GM12878 (cell line): ENCODE measurements around the gene KIF18A.

Experiments
- CTCF ChIP-seq, 3 experiments: IDR thresholded peaks in 2 of 3; conservative IDR thresholded peaks in 1 of 3; 2 replicates each; pipeline ENCODE4 v1.5.1; 2011; ENCODE audit warnings: low read depth in 3 of 3, low read length in 3 of 3, mild to moderate bottlenecking in 3 of 3, control low read depth in 2 of 3, moderate library complexity in 2 of 3, inconsistent platforms in 1 of 3, mixed read lengths in 1 of 3; ENCODE audit not compliant: control insufficient read depth in 2 of 3, insufficient read depth in 1 of 3; ENCODE audit errors: extremely low read depth in 1 of 3
- EZH2 ChIP-seq: IDR thresholded peaks from 2 replicates; pipeline ENCODE4 v1.6.1; 2012; ENCODE audit warnings: low read depth, mild to moderate bottlenecking, control low read depth, inconsistent platforms, low read length, borderline replicate concordance; ENCODE audit not compliant: control insufficient read depth
- JUND ChIP-seq: IDR thresholded peaks from 2 replicates; pipeline ENCODE4 v1.6.1; 2012; ENCODE audit warnings: low read depth, mild to moderate bottlenecking, low read length, improper control_type of control experiment, moderate library complexity
- MTA2 ChIP-seq: fragments of 450-650 bp; IDR thresholded peaks from 2 replicates; pipeline ENCODE4 v1.6.1; 2016; ENCODE audit warnings: low read depth, mild to moderate bottlenecking, moderate library complexity
- MYC ChIP-seq: IDR thresholded peaks from 2 replicates; pipeline ENCODE4 v1.6.1; 2011; ENCODE audit warnings: mild to moderate bottlenecking, low read length, moderate library complexity, inconsistent platforms; ENCODE audit not compliant: insufficient read depth, insufficient replicate concordance, insufficient read length, severe bottlenecking
- RAD21 ChIP-seq: IDR thresholded peaks from 2 replicates; pipeline ENCODE4 v1.6.1; 2011; ENCODE audit warnings: mild to moderate bottlenecking, low read depth, low read length, moderate library complexity; ENCODE audit not compliant: insufficient read depth
- REST ChIP-seq: IDR thresholded peaks from 2 replicates; pipeline ENCODE4 v1.6.1; 2012; ENCODE audit warnings: mild to moderate bottlenecking, low read depth, low read length
- RFX5 ChIP-seq: IDR thresholded peaks from 2 replicates; pipeline ENCODE4 v1.6.1; 2011; ENCODE audit warnings: low read depth, low read length, improper control_type of control experiment
- ZBTB33 ChIP-seq: fragments of 450-650 bp; IDR thresholded peaks from 2 replicates; pipeline ENCODE4 v1.6.1; 2017; ENCODE audit warnings: mild to moderate bottlenecking

GRCh38 chr11:27996066-27996465, 111.9 kb downstream of the KIF18A start:
- TF ChIP-seq ZBTB33: no peak
- no peak for TF ChIP-seq REST
- no peak for TF ChIP-seq CTCF (IDR thresholded peaks at IDR 0.05 in 2 of 3, conservative IDR thresholded peaks at IDR 0.05 in 1 of 3; ENCODE audit: control insufficient read depth in 2 of 3, extremely low read depth in 1 of 3, insufficient read depth in 1 of 3, low read depth in 3 of 3, low read length in 3 of 3)
- TF ChIP-seq EZH2: no peak
- TF ChIP-seq JUND: no peak
- no peak for TF ChIP-seq MTA2
- no peak for TF ChIP-seq MYC
- no peak for TF ChIP-seq RAD21
- no peak for TF ChIP-seq RFX5
